Measurements from ENCODE around the gene FASTK.

FASTK gene

DNA sequence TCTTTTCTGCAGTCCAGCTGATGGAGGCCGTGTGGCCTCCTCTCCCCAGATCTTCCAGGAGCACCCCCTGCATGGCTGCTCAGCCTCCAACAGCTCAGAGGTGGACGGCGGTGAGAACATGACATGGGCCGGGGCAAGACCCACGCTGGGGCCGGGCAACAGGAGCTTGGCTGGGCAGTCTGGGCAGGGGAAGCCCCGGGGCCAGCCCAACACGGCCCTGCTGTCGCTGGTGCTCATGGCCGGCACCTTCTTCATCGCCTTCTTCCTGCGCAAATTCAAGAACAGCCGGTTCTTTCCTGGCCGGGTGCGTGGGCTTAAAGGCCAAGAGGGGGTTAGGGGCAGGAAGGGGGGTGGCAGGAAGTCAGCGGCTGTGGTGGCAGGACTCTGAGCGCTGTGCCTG, 6.6 kb downstream of the FASTK start:
- Histone ChIP-seq H3K27me3 (ENCODE audit: control insufficient read depth, insufficient read depth, low read length) (no peaks in the 10 kb centered on the region), H3K36me3 (ENCODE audit: control insufficient read depth, insufficient read depth, low read length) (peaks cover 11% of the 10 kb centered on the region), H3K9ac (ENCODE audit: low read length) (no peak overlapping the region), H3K4me1 (ENCODE audit: control insufficient read depth, insufficient read depth, low read length) (peaks cover 14% of the 10 kb centered on the region), H3K4me3 (ENCODE audit: low read length) (no peak overlapping the region), H3K9me3 (ENCODE audit: control insufficient read depth, low read length) (no peaks in the 10 kb centered on the region)

- Histone ChIP-seq H3K4me1 (ENCODE audit: control insufficient read depth, insufficient read depth, low read length) (no peaks in the 10 kb centered on the region), H3K9me3 (ENCODE audit: control insufficient read depth, low read length) (no peaks in the 10 kb centered on the region), H3K4me3 (ENCODE audit: low read length) (no peak overlapping the region), H3K9ac (ENCODE audit: low read length) (no peak overlapping the region), H3K36me3 (ENCODE audit: control insufficient read depth, insufficient read depth, low read length) (peaks cover 15% of the 10 kb centered on the region), H3K27me3 (ENCODE audit: control insufficient read depth, insufficient read depth, low read length) (no peaks in the 10 kb centered on the region)
Observed at GRCh38 chr7:151071032-151071866, 9.4 kb downstream of the FASTK start.

DNA sequence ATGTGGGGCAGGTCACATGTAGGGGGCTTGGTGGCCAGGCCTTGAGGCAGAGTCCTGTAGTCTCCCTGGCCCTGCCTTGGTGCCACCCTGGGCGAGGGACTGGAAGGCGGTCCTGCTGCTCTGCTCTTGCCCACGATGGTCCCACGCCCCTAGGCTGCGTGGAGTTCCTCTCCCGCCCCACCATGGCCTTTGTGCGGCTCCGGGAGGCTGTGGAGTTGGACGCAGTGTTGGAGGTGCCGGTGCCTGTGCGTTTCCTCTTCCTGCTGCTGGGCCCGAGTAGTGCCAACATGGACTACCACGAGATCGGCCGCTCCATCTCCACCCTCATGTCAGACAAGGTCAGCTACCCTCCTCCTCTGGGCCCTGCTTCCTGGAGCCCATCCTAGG, 10.0 kb downstream of the FASTK start:
- Histone ChIP-seq H3K9ac (ENCODE audit: low read length) (no peak overlapping the region), H3K27me3 (ENCODE audit: control insufficient read depth, insufficient read depth, low read length) (no peaks in the 10 kb centered on the region), H3K4me1 (ENCODE audit: control insufficient read depth, insufficient read depth, low read length) (no peaks in the 10 kb centered on the region), H3K36me3 (ENCODE audit: control insufficient read depth, insufficient read depth, low read length) (peaks cover 16% of the 10 kb centered on the region), H3K4me3 (ENCODE audit: low read length) (no peak overlapping the region), H3K9me3 (ENCODE audit: control insufficient read depth, low read length) (no peaks in the 10 kb centered on the region)

GRCh38 chr7:151069841-151070573, 10.6 kb downstream of the FASTK start:
- Histone ChIP-seq H3K4me3 (ENCODE audit: low read length) (no peak overlapping the region), H3K27me3 (ENCODE audit: control insufficient read depth, insufficient read depth, low read length) (no peaks in the 10 kb centered on the region)

GRCh38 chr7:151068069-151068773, 12.4 kb downstream of the FASTK start:
- Histone ChIP-seq H3K9ac (ENCODE audit: low read length) (no peak overlapping the region), H3K36me3 (ENCODE audit: control insufficient read depth, insufficient read depth, low read length) (peaks cover 16% of the 10 kb centered on the region), H3K27me3 (ENCODE audit: control insufficient read depth, insufficient read depth, low read length) (no peaks in the 10 kb centered on the region), H3K9me3 (ENCODE audit: control insufficient read depth, low read length) (no peaks in the 10 kb centered on the region), H3K4me1 (ENCODE audit: control insufficient read depth, insufficient read depth, low read length) (peaks cover 4% of the 10 kb centered on the region), H3K4me3 (ENCODE audit: low read length) (no peak overlapping the region)

More at GRCh38 chr7:151069841-151070573, 10.6 kb downstream of the FASTK start:
- H3K9ac ChIP-seq (ENCODE audit: low read length) = no peak overlapping the region
- H3K4me1 ChIP-seq (ENCODE audit: control insufficient read depth, insufficient read depth, low read length) = no peaks in the 10 kb centered on the region
- no peaks in the 10 kb centered on the region for H3K9me3 ChIP-seq (ENCODE audit: control insufficient read depth, low read length)
- peaks cover 16% of the 10 kb centered on the region for H3K36me3 ChIP-seq (ENCODE audit: control insufficient read depth, insufficient read depth, low read length)

DNA sequence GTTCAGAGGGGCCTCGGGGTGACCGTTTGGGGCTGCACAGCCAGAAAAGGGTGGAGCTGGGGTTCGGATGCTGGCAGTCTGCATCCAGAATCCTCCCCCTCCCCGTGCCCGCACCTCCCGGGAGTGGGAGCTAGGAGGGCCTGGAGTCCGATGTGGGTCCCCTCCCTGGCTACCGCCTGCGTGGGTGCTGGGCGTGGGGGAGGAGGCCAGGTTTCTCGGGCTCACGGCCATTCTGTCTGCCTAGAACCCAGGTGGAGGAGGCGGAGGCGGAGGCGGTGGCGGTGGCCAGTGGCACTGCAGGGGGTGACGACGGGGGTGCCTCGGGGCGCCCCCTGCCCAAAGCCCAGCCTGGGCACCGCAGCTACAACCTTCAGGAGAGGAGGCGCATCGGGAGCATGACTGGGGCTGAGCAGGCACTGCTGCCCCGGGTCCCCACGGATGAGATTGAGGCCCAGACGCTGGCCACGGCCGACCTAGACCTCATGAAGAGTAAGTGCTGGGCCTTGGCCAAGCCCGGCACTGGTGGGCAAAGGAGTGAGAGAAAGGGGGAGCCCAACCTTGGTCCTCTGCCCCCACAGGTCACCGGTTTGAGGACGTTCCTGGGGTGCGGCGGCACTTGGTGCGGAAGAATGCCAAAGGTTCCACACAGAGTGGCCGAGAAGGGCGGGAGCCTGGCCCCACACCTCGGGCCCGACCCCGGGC, 14.2 kb downstream of the FASTK start:
- Histone ChIP-seq H3K36me3 (ENCODE audit: control insufficient read depth, insufficient read depth, low read length) (peaks cover 16% of the 10 kb centered on the region), H3K9me3 (ENCODE audit: control insufficient read depth, low read length) (no peaks in the 10 kb centered on the region), H3K4me3 (ENCODE audit: low read length) (no peak overlapping the region)

DNA sequence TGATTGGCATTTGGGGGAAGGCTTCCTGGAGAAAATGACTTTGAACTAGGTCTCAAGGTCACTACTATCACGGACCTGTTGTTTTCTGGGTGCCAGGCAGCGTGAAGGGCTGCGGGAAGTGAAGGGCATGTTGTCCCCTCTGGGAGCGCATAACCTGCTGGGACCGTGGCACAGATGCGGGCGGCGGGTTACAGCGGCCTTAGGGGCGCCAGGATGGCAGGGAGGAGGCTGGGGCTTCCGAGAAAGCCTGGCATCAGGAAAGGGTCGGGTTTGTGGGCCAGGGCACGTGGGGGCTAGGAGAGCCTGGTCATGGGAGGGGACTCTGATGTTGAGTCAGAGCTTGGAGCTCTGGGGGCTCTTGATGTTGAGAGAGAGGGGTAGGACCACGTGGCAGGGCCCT, 15.1 kb downstream of the FASTK start:
- H3K36me3 ChIP-seq (ENCODE audit: control insufficient read depth, insufficient read depth, low read length) = peaks cover 16% of the 10 kb centered on the region
- no peaks in the 10 kb centered on the region for H3K9me3 ChIP-seq (ENCODE audit: control insufficient read depth, low read length)
- no peak overlapping the region for H3K9ac ChIP-seq (ENCODE audit: low read length)
- H3K27me3 ChIP-seq (ENCODE audit: control insufficient read depth, insufficient read depth, low read length) = no peaks in the 10 kb centered on the region
- no peak overlapping the region for H3K4me3 ChIP-seq (ENCODE audit: low read length)
- H3K4me1 ChIP-seq (ENCODE audit: control insufficient read depth, insufficient read depth, low read length) = peaks cover 28% of the 10 kb centered on the region

More for the DNA sequence above, 14.2 kb downstream of the FASTK start:
- H3K4me1 ChIP-seq (ENCODE audit: control insufficient read depth, insufficient read depth, low read length) = peaks cover 19% of the 10 kb centered on the region
- no peaks in the 10 kb centered on the region for H3K27me3 ChIP-seq (ENCODE audit: control insufficient read depth, insufficient read depth, low read length)
- no peak overlapping the region for H3K9ac ChIP-seq (ENCODE audit: low read length)

- Histone ChIP-seq H3K4me1 (ENCODE audit: control insufficient read depth, insufficient read depth, low read length) (peaks cover 33% of the 10 kb centered on the region), H3K4me3 (ENCODE audit: low read length) (no peak overlapping the region), H3K27me3 (ENCODE audit: control insufficient read depth, insufficient read depth, low read length) (no peaks in the 10 kb centered on the region), H3K36me3 (ENCODE audit: control insufficient read depth, insufficient read depth, low read length) (peaks cover 16% of the 10 kb centered on the region), H3K9me3 (ENCODE audit: control insufficient read depth, low read length) (no peaks in the 10 kb centered on the region), H3K9ac (ENCODE audit: low read length) (no peak overlapping the region)
Observed at GRCh38 chr7:151064993-151065392, 15.6 kb downstream of the FASTK start.

DNA sequence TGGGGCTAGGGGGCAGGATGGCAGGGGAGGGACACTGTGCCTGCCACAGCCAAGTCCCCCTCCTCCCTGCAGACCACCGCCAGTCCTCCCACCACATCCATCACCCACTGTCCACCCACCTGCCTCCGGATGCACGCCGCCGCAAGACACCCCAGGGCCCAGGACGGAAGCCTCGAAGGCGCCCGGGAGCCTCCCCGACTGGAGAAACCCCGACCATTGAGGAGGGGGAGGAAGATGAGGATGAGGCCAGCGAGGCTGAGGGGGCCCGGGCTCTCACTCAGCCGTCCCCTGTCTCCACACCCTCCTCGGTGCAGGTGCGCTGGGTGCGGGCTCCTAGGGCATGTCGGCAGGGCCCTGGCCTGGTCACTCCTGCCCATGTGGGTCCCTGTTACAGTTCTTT, 16.2 kb downstream of the FASTK start:
- H3K27me3 ChIP-seq (ENCODE audit: control insufficient read depth, insufficient read depth, low read length) = no peaks in the 10 kb centered on the region
- H3K4me1 ChIP-seq (ENCODE audit: control insufficient read depth, insufficient read depth, low read length) = peaks cover 34% of the 10 kb centered on the region
- H3K9ac ChIP-seq (ENCODE audit: low read length) = no peak overlapping the region
- peaks cover 16% of the 10 kb centered on the region for H3K36me3 ChIP-seq (ENCODE audit: control insufficient read depth, insufficient read depth, low read length)
- H3K4me3 ChIP-seq (ENCODE audit: low read length) = no peak overlapping the region
- H3K9me3 ChIP-seq (ENCODE audit: control insufficient read depth, low read length) = no peaks in the 10 kb centered on the region

- Histone ChIP-seq H3K9ac (ENCODE audit: low read length) (no peak overlapping the region), H3K4me1 (ENCODE audit: control insufficient read depth, insufficient read depth, low read length) (peaks cover 42% of the 10 kb centered on the region), H3K9me3 (ENCODE audit: control insufficient read depth, low read length) (no peaks in the 10 kb centered on the region), H3K27me3 (ENCODE audit: control insufficient read depth, insufficient read depth, low read length) (no peaks in the 10 kb centered on the region), H3K4me3 (ENCODE audit: low read length) (no peak overlapping the region), H3K36me3 (ENCODE audit: control insufficient read depth, insufficient read depth, low read length) (peaks cover 16% of the 10 kb centered on the region)
Observed at GRCh38 chr7:151063212-151063561, 17.4 kb downstream of the FASTK start.

DNA sequence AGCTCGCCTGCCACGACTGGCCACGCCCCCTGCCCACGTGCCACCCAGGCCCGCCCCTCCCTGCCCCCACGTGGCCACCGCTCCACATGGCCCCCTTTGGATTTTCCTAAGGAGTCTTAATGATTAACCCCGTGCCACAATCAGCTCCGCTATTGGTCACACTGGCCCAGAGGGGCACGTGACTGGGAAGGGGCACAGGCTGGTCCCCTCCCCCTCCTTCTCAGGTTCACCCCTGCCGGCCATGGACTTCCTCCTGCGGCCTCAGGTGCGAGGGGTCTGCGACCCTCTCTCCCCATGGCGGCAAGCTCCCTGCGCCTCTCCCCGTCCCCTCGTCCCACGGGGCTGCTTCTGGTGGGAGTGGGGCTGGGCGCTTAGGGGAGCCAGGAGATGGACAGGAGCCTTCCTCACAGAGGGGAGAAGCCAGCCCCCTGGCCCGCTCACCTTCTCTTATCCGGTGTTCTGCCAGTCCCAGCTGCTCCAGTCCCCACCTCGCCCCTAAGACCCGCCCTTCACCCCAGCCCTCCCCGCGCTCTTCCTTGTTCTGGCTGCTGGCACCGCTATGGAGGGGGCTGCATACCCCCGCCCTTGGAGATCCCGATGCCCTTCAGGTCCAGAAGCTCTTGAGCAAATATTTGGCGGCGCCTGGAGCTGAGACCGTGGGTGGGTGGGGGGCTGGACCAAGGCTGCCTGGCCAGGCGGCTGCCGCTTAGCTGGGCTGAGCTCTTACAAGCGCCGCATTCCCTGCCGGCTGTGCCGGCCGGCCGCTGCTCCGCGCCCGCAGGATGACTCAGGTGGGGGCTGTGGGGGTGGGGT, 18.0 kb downstream of the FASTK start:
- peaks cover 13% of the 10 kb centered on the region for H3K36me3 ChIP-seq (ENCODE audit: control insufficient read depth, insufficient read depth, low read length)
- H3K9me3 ChIP-seq (ENCODE audit: control insufficient read depth, low read length) = no peaks in the 10 kb centered on the region
- peaks cover 43% of the 10 kb centered on the region for H3K4me1 ChIP-seq (ENCODE audit: control insufficient read depth, insufficient read depth, low read length)
- no peak overlapping the region for H3K4me3 ChIP-seq (ENCODE audit: low read length)
- H3K9ac ChIP-seq (ENCODE audit: low read length) = peak overlapping the region; percentile 43
- no peaks in the 10 kb centered on the region for H3K27me3 ChIP-seq (ENCODE audit: control insufficient read depth, insufficient read depth, low read length)
